Large intestine (tissue), 3 donors: ENCODE measurements around the gene CYP4F12. TPM values are rescaled to one million over a fixed set of nuclear protein-coding genes. Genes with fewer than 3 reads are reported as not detected.
A peak's percentile ranks its signal among the peaks of the same experiment; 100 is the strongest.

Experiments
- DNase-seq, 2 donors: peaks; one replicate each; pipeline versions ENCODE4 v3.0.0 to v3.0.0-alpha.2; 2013
- H3K27ac ChIP-seq: one replicate; pipeline ENCODE4 v1.5.1; 2013; ENCODE audit warnings: low read length
- H3K27me3 ChIP-seq: 2 replicates; pipeline ENCODE4 v1.6.1; 2013; ENCODE audit warnings: low read length; ENCODE audit not compliant: control insufficient read depth, insufficient read depth
- H3K36me3 ChIP-seq: 2 replicates; pipeline ENCODE4 v1.6.1; 2013; ENCODE audit warnings: low read length; ENCODE audit not compliant: control insufficient read depth, insufficient read depth
- H3K4me1 ChIP-seq: one replicate; pipeline ENCODE4 v1.6.1; 2013; ENCODE audit warnings: low read length; ENCODE audit not compliant: control insufficient read depth, insufficient read depth
- H3K4me3 ChIP-seq: one replicate; pipeline ENCODE4 v1.5.1; 2013; ENCODE audit warnings: low read length
- H3K9me3 ChIP-seq: one replicate; pipeline ENCODE4 v1.6.1; 2013; ENCODE audit warnings: mild to moderate bottlenecking, low read depth, low read length, moderate library complexity; ENCODE audit not compliant: control insufficient read depth
- WGBS: methylation state at CpG from one replicate; pipeline ENCODE4 v1.1.5; 2013; ENCODE audit warnings: low lambda C conversion rate; ENCODE audit not compliant: insufficient coverage; 5-methylcytosine and 5-hydroxymethylcytosine counted together
- polyA plus RNA-seq: library from polyadenylated mRNA; unstranded; fragments of 120-200 nt; gene quantifications from one replicate; pipeline ENCODE4 v1.2.1, GENCODE V29; 2013

CYP4F12 gene
- polyA plus RNA-seq, 1 donor, result 102 TPM

DNA sequence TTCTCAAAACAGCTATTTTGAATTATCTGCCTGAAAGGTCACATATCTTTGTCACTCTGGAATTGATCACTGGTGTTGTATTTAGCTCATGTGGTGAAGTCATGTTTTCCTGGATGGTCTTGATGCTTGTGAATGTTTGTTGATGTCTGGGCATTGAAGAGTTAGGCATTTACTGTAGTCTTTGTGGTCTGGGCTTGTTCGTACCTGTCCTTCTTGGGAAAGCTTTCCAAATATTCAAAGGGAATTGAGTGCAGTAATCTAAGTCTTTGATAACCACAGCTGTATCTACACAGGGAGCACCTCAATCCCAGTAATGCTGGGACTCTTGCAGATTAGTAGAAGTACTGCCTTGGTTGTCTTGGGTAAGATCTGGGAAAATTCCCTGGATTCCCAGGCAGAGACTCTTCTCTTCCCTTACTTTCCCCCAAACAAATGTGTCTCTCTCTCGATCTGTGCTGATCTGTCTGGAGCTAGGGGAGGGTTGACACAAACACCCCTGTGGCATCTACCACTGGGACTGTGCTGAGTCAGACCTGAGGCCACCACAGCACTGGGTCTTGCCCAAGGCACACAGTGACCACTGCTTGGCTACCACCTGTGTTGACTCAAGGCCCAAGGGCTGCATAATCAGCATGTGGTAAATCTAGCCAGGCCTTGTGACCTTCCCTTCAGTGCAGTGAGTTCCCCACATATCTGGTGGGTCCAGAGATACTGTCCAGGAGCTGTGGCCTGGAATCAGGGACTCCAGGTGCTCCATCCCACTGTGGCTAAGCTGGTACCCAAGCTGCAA, 37.7 kb upstream of the CYP4F12 start:
- Histone ChIP-seq H3K27ac (no peak overlapping the region), H3K4me3 (no peak overlapping the region), H3K4me1 (peaks cover 9% of the 10 kb centered on the region), H3K9me3 (no peaks in the 10 kb centered on the region), H3K36me3 (no peaks in the 10 kb centered on the region), H3K27me3 (no peaks in the 10 kb centered on the region)
- DNase-seq, result no peak
- WGBS, result no CpG with 5 or more reads among the region's 2 CpGs

DNA sequence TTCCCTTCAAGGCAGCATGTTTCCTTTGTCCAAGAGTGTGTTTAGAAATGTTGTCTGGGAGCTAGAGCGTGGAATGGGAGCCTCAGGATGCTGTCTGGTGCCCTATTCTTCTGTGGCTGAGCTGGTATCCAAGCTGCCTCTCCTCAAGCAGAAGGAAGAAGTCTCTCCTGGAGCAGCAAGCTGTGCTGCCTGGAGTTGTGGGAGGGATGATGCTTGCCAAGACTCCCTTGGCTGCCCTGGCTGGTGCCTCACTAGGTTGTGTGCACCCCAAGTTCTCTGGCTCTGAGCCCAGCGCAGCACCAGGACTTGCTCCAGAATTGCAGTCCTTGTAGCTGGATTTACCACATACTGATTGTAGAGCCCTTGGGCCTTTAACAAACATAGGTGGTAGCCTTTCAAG, 36.9 kb upstream of the CYP4F12 start:
- no peak overlapping the region for H3K27ac ChIP-seq
- H3K4me1 ChIP-seq, result peaks cover 17% of the 10 kb centered on the region
- no peaks in the 10 kb centered on the region for H3K36me3 ChIP-seq
- DNase-seq, result no peak
- no peaks in the 10 kb centered on the region for H3K27me3 ChIP-seq
- WGBS, result no CpG with 5 or more reads among the region's 2 CpGs
- no peak overlapping the region for H3K4me3 ChIP-seq
- H3K9me3 ChIP-seq, result no peaks in the 10 kb centered on the region

DNA sequence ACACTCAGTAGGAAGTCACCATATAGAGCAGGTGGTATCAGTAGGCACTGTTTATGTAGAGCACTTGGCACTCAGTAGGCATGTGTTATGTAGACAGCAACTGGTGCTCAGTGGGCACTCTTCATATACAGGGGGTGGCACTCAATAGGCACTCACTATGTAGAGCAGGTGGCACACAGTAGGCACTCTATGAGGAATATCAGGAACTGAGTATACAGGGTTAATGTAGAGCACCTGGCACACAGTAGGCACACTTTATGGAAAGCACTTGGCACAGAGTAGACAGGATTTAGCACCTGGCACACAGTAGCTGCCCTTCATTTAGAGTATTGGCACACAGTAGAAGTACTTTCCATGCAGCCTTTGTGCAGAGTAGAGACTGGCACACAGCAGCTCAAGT, 33.3 kb upstream of the CYP4F12 start:
- Histone ChIP-seq H3K4me3 (no peak overlapping the region), H3K27ac (peak overlapping the region; percentile 95), H3K4me1 (peaks cover 34% of the 10 kb centered on the region), H3K27me3 (no peaks in the 10 kb centered on the region), H3K36me3 (no peaks in the 10 kb centered on the region), H3K9me3 (no peaks in the 10 kb centered on the region)
- DNase-seq, result no peak

DNA sequence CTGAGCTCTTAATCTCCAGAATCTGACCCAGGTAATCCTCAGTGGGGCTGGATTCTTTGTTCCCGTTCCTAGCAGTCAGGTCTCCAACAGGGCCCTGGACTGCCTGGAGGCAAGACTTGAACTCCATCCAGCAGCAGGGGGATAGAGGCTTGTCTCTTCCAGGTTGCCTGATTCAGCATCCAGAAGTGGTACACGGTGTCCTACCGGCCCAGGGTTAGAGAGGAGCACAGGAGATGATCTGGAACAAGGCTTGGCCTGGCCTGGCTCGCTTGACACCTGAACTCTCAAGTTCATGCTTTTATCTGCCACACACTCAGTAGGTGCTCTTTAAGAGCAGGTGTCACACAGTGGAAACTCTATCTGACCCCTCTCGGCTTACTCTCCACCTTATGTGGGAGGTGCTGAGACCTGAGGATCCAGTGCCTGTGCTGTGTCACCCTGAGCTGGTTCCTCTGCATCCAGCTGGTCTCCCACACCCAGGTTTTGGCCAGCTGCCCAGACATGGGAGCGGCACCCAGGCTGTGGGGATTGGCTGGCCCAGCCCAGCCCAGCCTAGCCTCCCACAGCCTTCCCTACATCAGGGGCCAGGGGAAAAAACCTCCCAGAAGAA, 32.5 kb upstream of the CYP4F12 start, which contains the start of gene CYP4F3:
CYP4F3 (plus strand) TSS at position 604 of the 610 bp plus-strand sequence. CDS start 519 bp downstream, outside the sequence.
- DNase-seq, result peak; percentile 93 to 98
- no CpG with 5 or more reads among the region's 6 CpGs for WGBS
- no peak within 1 kb of the TSS for H3K4me3 ChIP-seq
- peaks cover 34% of the 10 kb centered on the region for H3K4me1 ChIP-seq
- no peaks in the 10 kb centered on the region for H3K9me3 ChIP-seq
- no peaks in the 10 kb centered on the region for H3K27me3 ChIP-seq
- H3K36me3 ChIP-seq, result no peaks in the 10 kb centered on the region
- peak within 1 kb of the TSS; percentile 95 for H3K27ac ChIP-seq

DNA sequence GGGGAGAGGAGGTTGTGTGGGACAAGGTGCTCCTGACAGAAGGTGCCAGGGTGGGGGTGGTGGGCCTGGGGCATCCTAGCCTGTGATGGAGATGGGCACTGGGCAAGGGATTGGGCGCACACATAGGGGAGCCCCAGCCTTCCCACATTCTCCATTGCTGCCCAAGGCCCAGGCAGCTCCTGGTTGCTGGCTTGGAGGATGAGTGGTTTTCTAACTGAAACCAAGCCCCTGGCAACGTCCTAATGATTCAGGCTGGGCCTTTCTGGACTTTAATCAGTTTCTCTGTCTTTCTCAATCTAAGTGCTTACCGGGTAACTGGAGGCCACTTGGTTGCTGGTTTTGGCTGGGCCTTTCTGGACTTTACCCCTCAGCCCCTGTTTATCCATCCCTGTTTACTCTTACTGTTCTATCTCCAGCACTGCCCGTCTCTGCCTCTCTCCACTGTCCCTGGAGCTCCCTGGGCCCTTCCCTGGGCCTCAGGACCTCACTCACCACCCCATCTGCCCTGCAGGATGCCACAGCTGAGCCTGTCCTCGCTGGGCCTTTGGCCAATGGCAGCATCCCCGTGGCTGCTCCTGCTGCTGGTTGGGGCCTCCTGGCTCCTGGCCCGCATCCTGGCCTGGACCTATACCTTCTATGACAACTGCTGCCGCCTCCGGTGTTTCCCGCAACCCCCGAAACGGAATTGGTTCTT, 31.8 kb upstream of the CYP4F12 start:
- Histone ChIP-seq H3K36me3 (no peaks in the 10 kb centered on the region), H3K27ac (peak overlapping the region; percentile 95), H3K4me3 (no peak overlapping the region), H3K27me3 (no peaks in the 10 kb centered on the region), H3K9me3 (no peaks in the 10 kb centered on the region), H3K4me1 (peaks cover 34% of the 10 kb centered on the region)
- peak; percentile 72 to 90 for DNase-seq
- no CpG with 5 or more reads among the region's 12 CpGs for WGBS

DNA sequence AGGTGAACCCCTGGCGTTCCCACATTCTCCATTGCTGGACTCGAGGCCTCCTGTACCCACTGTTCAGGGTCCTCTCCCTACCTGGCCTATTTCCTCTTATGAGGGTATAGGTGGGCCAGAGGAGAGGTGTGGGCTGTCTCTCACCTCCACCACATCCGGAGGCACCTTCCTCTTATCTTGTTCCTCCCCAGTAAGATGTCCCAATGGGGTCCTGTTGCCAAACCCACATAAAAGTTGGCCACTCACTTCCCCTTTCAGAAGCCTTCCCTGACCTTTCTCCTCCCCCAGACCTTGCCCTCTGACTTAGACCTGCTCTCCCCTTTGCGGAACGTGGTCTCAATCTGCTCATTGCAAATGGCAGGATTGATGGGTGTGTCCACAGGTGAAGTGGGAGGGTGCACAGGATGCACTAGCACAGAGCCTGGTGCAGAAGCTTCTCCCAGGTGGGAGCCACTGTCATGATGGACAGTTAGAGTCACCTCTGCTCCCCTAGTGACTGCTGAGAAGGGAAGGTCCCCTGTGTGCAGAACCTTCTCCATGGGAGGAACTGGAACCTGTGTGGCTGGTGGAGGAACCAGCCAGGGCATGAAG, 30.9 kb upstream of the CYP4F12 start:
- H3K27ac ChIP-seq, result peak overlapping the region; percentile 95
- H3K9me3 ChIP-seq, result no peaks in the 10 kb centered on the region
- H3K4me1 ChIP-seq, result peaks cover 34% of the 10 kb centered on the region
- no CpG with 5 or more reads among the region's 5 CpGs for WGBS
- H3K27me3 ChIP-seq, result no peaks in the 10 kb centered on the region
- H3K36me3 ChIP-seq, result no peaks in the 10 kb centered on the region
- H3K4me3 ChIP-seq, result no peak overlapping the region
- DNase-seq, result peak in 1 of 2 donors; percentile 27

DNA sequence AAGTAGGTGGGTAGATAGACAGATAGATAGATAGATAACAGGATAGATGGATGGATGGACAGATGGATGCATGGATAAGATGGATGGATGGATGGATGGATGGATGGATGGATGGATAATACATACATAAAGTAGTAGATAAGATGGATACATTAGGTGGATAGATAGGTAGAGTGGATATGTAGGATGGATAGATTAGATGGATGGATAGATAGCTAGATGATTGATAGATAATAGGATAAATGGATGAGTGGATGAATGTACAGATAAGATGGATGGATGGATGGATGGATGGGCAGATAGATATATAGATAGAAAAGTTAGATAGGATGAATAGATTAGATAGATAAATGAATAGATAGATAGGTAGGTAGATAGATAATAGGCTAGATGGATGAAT, 30.1 kb upstream of the CYP4F12 start:
- H3K27ac ChIP-seq, result peak overlapping the region; percentile 95
- no peak overlapping the region for H3K4me3 ChIP-seq
- no peaks in the 10 kb centered on the region for H3K36me3 ChIP-seq
- DNase-seq, result no peak
- no peaks in the 10 kb centered on the region for H3K9me3 ChIP-seq
- no peaks in the 10 kb centered on the region for H3K27me3 ChIP-seq
- H3K4me1 ChIP-seq, result peaks cover 34% of the 10 kb centered on the region

DNA sequence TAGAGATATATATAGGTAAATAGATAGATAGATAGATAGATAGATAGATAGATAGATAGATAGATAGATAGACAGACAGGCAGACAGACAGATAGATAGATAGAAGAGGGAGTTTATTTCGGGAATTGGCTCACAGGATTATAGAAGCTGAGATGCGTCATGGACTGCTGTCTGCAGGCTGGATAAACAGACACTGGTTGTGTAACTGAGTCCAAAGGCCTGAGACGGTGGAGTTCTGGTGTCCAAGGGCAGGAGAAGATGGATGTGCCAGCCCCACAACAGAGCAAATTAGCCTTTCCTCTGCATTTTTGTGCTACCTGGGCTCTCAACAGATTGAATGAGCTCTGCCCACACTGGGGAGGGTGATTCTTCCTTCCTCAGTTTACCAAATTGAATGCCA, 29.5 kb upstream of the CYP4F12 start:
- no peak overlapping the region for H3K4me3 ChIP-seq
- WGBS, result no CpG with 5 or more reads among the region's 3 CpGs
- no peaks in the 10 kb centered on the region for H3K36me3 ChIP-seq
- H3K4me1 ChIP-seq, result peaks cover 34% of the 10 kb centered on the region
- H3K27ac ChIP-seq, result peak overlapping the region; percentile 59
- no peaks in the 10 kb centered on the region for H3K27me3 ChIP-seq
- H3K9me3 ChIP-seq, result no peaks in the 10 kb centered on the region
- peak; percentile 58 to 73 for DNase-seq

DNA sequence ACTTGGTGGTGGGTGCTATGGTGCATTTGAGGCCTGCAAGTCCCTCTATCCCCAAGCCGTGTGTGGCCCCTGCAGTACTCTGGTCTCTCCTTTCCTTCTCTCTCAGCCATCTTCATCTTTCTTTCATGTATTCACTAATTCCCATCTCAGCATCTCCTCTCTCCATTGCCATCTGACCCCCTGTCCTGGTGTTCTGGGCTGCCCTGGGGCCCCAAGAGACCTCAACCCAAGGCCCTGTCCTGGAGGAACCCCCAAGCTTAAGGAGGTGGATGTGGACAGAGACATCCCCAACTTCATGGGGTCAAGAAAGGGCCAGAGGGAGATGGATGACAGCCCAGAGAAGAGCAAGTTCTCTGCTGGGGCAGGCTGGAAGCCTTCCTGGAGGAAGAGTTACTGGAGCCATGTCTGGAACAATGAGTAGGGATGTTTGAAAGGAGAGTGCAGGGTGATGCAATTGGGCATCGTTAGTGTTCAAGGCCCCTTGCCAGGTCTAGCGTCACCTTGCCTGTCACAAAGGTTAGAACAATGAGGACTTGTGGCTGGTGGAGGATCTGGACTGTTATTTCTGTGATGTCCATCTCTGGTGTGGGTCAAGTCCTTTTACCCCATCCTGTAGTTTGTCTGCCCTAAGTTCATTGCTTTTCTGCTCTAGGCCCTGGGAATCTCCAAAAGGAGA, 28.7 kb upstream of the CYP4F12 start:
- WGBS, result no CpG with 5 or more reads among the region's 3 CpGs
- Histone ChIP-seq H3K27ac (peak overlapping the region; percentile 59), H3K4me3 (no peak overlapping the region), H3K9me3 (no peaks in the 10 kb centered on the region), H3K36me3 (no peaks in the 10 kb centered on the region), H3K4me1 (peaks cover 34% of the 10 kb centered on the region), H3K27me3 (no peaks in the 10 kb centered on the region)
- no peak for DNase-seq

DNA sequence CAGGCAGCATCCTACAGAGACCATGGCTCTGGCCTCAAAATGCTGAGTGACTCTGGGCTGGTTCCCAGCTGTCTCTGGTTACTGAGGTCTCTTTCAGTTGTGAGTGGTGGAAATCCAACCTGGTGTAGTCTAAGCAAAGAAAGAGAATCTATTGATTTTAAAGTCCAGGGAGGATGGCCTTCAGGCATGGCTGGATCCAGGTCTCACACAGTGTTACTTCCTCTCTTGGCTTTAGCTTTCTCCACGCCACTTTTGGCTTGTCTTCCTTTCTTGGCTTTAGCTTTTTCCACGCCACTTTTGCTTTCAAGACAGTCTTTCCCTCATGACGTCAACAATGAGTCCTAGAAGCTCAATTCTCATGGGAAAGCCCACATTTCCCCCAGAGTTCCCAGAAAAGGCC, 28.1 kb upstream of the CYP4F12 start:
- H3K36me3 ChIP-seq, result no peaks in the 10 kb centered on the region
- H3K9me3 ChIP-seq, result no peaks in the 10 kb centered on the region
- no peak overlapping the region for H3K27ac ChIP-seq
- peaks cover 28% of the 10 kb centered on the region for H3K4me1 ChIP-seq
- H3K4me3 ChIP-seq, result no peak overlapping the region
- H3K27me3 ChIP-seq, result no peaks in the 10 kb centered on the region
- no CpG with 5 or more reads among the region's 3 CpGs for WGBS
- no peak for DNase-seq
